WTC11 (cell line): ENCODE measurements around the gene SMARCD3. TPM values are rescaled to one million over a fixed set of nuclear protein-coding genes. Genes with fewer than 3 reads are reported as not detected.

ENCODE experiments used
- ATAC-seq: fragments of 200-7000 bp; cut with Tn5 transposase; 2 replicates; pipeline ENCODE4 v1.10.0; 2021; ENCODE audit warnings: mild to moderate bottlenecking, moderate library complexity
- CTCF ChIA-PET: fragments of 300-600 bp; sonication (Branson Sonifier 250); formaldehyde crosslinking; loops from one replicate; lab custom pipeline; 2021; ENCODE audit warnings: antibody characterized with exemption; lab: Charles Lee
- POLR2A ChIA-PET: fragments of 350-600 bp; sonication (Branson Sonifier 250); formaldehyde crosslinking; loops from one replicate; lab custom pipeline; 2021; ENCODE audit warnings: antibody characterized with exemption; lab: Charles Lee
- DNase-seq: peaks from one replicate; pipeline ENCODE4 v3.0.0; 2021; ENCODE audit warnings: low spot score
- H3K27ac Mint-ChIP-seq: 2 replicates; pipeline ENCODE4 v1.8.0; 2021; ENCODE audit warnings: mixed read lengths
- H3K27me3 Mint-ChIP-seq: 2 replicates; pipeline ENCODE4 v1.8.0; 2021; ENCODE audit warnings: low read depth, mild to moderate bottlenecking, moderate library complexity, mixed read lengths
- H3K36me3 Mint-ChIP-seq: 2 replicates; pipeline ENCODE4 v1.8.0; 2021; ENCODE audit warnings: mixed read lengths
- H3K4me1 Mint-ChIP-seq: 2 replicates; pipeline ENCODE4 v1.8.0; 2022; ENCODE audit warnings: mixed read lengths
- H3K4me3 Mint-ChIP-seq: 2 replicates; pipeline ENCODE4 v1.8.0; 2021; ENCODE audit warnings: mild to moderate bottlenecking, moderate library complexity, mixed read lengths
- H3K9me3 Mint-ChIP-seq: 2 replicates; pipeline ENCODE4 v1.8.0; 2021; ENCODE audit warnings: mixed read lengths
- ATF6 ChIP-seq: sonication (generic); formaldehyde crosslinking; IDR thresholded peaks from 2 replicates; pipeline ENCODE4 v1.8.1; 2023; ENCODE audit warnings: mild to moderate bottlenecking, missing genetic modification reagents
- CBFB ChIP-seq: sonication (generic); formaldehyde crosslinking; IDR thresholded peaks from 2 replicates; pipeline ENCODE4 v1.8.1; 2022; ENCODE audit warnings: mild to moderate bottlenecking, low read depth, missing genetic modification reagents
- CREB1 ChIP-seq: sonication (generic); formaldehyde crosslinking; IDR thresholded peaks from 2 replicates; pipeline ENCODE4 v1.8.0; 2023; ENCODE audit warnings: mild to moderate bottlenecking, missing genetic modification reagents
- ELF4 ChIP-seq: sonication (generic); formaldehyde crosslinking; IDR thresholded peaks from 2 replicates; pipeline ENCODE4 v1.8.1; 2022; ENCODE audit warnings: low read depth, mild to moderate bottlenecking, moderate library complexity, missing genetic modification reagents
- FOXK1 ChIP-seq: sonication (generic); formaldehyde crosslinking; IDR thresholded peaks from 2 replicates; pipeline ENCODE4 v1.8.0; 2022; ENCODE audit warnings: mild to moderate bottlenecking, moderate library complexity, missing genetic modification reagents
- GABPB1 ChIP-seq: sonication (generic); formaldehyde crosslinking; IDR thresholded peaks from 2 replicates; pipeline ENCODE4 v1.8.1; 2023; ENCODE audit warnings: mild to moderate bottlenecking, missing genetic modification reagents
- GTF2I ChIP-seq: fragments of 250-450 bp; sonication (Bioruptor Pico); conservative IDR thresholded peaks from 2 replicates; pipeline ENCODE4 v1.4.0; 2021; ENCODE audit warnings: mild to moderate bottlenecking
- NFATC4 ChIP-seq: fragments of 250-450 bp; sonication (Bioruptor Pico); IDR thresholded peaks from 2 replicates; pipeline ENCODE4 v1.9.0; 2021; ENCODE audit warnings: mild to moderate bottlenecking
- OVOL2 ChIP-seq: fragments of 250-450 bp; sonication (Bioruptor Pico); IDR thresholded peaks from 2 replicates; pipeline ENCODE4 v1.9.0; 2021; ENCODE audit warnings: mild to moderate bottlenecking, borderline replicate concordance
- SMAD3 ChIP-seq: sonication (generic); formaldehyde crosslinking; IDR thresholded peaks from 2 replicates; pipeline ENCODE4 v1.8.0; 2022; ENCODE audit warnings: missing genetic modification reagents, mild to moderate bottlenecking, borderline replicate concordance
- SMAD4 ChIP-seq: sonication (generic); formaldehyde crosslinking; IDR thresholded peaks from 2 replicates; pipeline ENCODE4 v1.8.0; 2022; ENCODE audit warnings: mild to moderate bottlenecking, missing genetic modification reagents
- SP1 ChIP-seq: sonication (generic); formaldehyde crosslinking; conservative IDR thresholded peaks from 2 replicates; pipeline ENCODE4 v1.8.1; 2022; ENCODE audit warnings: missing genetic modification reagents
- TEAD4 ChIP-seq: sonication (generic); formaldehyde crosslinking; IDR thresholded peaks from 2 replicates; pipeline ENCODE4 v1.8.0; 2022; ENCODE audit warnings: mild to moderate bottlenecking, missing genetic modification reagents
- ZBTB21 ChIP-seq: sonication (generic); formaldehyde crosslinking; IDR thresholded peaks from 2 replicates; pipeline ENCODE4 v1.8.1; 2023; ENCODE audit warnings: mild to moderate bottlenecking, missing genetic modification reagents, borderline replicate concordance
- ZNF416 ChIP-seq: fragments of 250-450 bp; sonication (Bioruptor Pico); IDR thresholded peaks from 2 replicates; pipeline ENCODE4 v1.9.0; 2021; ENCODE audit warnings: mild to moderate bottlenecking, inconsistent platforms
- total RNA-seq: library from RNA; stranded (reverse); gene quantifications from 3 replicates; pipeline ENCODE4 v1.2.3, GENCODE V29; 2021
- TF ChIP-seq, protein P1 (sequence below): sonication (generic); formaldehyde crosslinking; IDR thresholded peaks from 2 replicates; pipeline ENCODE4 v1.8.1; 2022; ENCODE audit warnings: missing genetic modification reagents, borderline replicate concordance
- TF ChIP-seq, protein P2 (sequence below): sonication (generic); formaldehyde crosslinking; IDR thresholded peaks from 2 replicates; pipeline ENCODE4 v1.8.1; 2023; ENCODE audit warnings: mild to moderate bottlenecking, missing genetic modification reagents
- TF ChIP-seq, protein P3 (sequence below): fragments of 250-450 bp; sonication (Bioruptor Pico); IDR thresholded peaks from 2 replicates; pipeline ENCODE4 v1.9.0; 2021; ENCODE audit warnings: mild to moderate bottlenecking
- TF ChIP-seq, protein P4 (sequence below): sonication (generic); formaldehyde crosslinking; IDR thresholded peaks from 2 replicates; pipeline ENCODE4 v1.8.1; 2023; ENCODE audit warnings: mild to moderate bottlenecking, moderate library complexity, missing genetic modification reagents

SMARCD3 gene
- total RNA-seq, 1 experiment from 2014 or later, result 5.9 TPM

- H3K4me1 Mint-ChIP-seq, result peaks cover 12% of the 10 kb centered on the region
- ChIA-PET POLR2A (no interaction called here), CTCF (interaction anchor here (2.4 kb wide), 1 partner anchor 36 kb away, joined by 7 read pairs; no protein-coding TSS in a partner anchor)
- no peak overlapping the region for H3K4me3 Mint-ChIP-seq
- peaks cover 2% of the 10 kb centered on the region for H3K27me3 Mint-ChIP-seq
- no peak for DNase-seq
- TF ChIP-seq ZBTB21 (no peak), CREB1 (no peak), FOXK1 (no peak), SMAD3 (CRISPR knock-in tag) (no peak), TEAD4 (no peak), GTF2I (CRISPR knock-in tag) (no peak), ELF4 (CRISPR knock-in tag) (no peak), SP1 (CRISPR knock-in tag) (no peak), ZNF416 (no peak), SMAD4 (CRISPR knock-in tag) (no peak), ATF6 (no peak), CBFB (no peak)
- TF ChIP-seq, protein P1, sequence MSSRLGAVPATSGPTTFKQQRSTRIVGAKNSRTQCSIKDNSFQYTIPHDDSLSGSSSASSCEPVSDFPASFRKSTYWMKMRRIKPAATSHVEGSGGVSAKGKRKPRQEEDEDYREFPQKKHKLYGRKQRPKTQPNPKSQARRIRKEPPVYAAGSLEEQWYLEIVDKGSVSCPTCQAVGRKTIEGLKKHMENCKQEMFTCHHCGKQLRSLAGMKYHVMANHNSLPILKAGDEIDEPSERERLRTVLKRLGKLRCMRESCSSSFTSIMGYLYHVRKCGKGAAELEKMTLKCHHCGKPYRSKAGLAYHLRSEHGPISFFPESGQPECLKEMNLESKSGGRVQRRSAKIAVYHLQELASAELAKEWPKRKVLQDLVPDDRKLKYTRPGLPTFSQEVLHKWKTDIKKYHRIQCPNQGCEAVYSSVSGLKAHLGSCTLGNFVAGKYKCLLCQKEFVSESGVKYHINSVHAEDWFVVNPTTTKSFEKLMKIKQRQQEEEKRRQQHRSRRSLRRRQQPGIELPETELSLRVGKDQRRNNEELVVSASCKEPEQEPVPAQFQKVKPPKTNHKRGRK, result no peak
- H3K36me3 Mint-ChIP-seq, result peaks cover 5% of the 10 kb centered on the region
- ATAC-seq, result no peak
- no peak overlapping the region for H3K27ac Mint-ChIP-seq
- no peaks in the 10 kb centered on the region for H3K9me3 Mint-ChIP-seq
Measured at GRCh38 chr7:151208253-151208862, 40.1 kb downstream of the SMARCD3 start.

GRCh38 chr7:151207804-151208203 is 40.7 kb downstream of the SMARCD3 start:
- DNase-seq, result no peak
- H3K9me3 Mint-ChIP-seq, result no peaks in the 10 kb centered on the region
- CTCF ChIA-PET, result interaction anchor here (2.4 kb wide), 1 partner anchor 37 kb away, joined by 7 read pairs; no protein-coding TSS in a partner anchor

More at GRCh38 chr7:151207804-151208203, 40.7 kb downstream of the SMARCD3 start:
- no peaks in the 10 kb centered on the region for H3K36me3 Mint-ChIP-seq
- no peak for ATAC-seq
- peaks cover 6% of the 10 kb centered on the region for H3K27me3 Mint-ChIP-seq
- POLR2A ChIA-PET, result no interaction called here
- H3K4me3 Mint-ChIP-seq, result no peak overlapping the region
- peaks cover 12% of the 10 kb centered on the region for H3K4me1 Mint-ChIP-seq
- no peak overlapping the region for H3K27ac Mint-ChIP-seq
- TF ChIP-seq NFATC4 (no peak), GABPB1 (no peak), CREB1 (no peak), OVOL2 (no peak)
- TF ChIP-seq, protein P2, sequence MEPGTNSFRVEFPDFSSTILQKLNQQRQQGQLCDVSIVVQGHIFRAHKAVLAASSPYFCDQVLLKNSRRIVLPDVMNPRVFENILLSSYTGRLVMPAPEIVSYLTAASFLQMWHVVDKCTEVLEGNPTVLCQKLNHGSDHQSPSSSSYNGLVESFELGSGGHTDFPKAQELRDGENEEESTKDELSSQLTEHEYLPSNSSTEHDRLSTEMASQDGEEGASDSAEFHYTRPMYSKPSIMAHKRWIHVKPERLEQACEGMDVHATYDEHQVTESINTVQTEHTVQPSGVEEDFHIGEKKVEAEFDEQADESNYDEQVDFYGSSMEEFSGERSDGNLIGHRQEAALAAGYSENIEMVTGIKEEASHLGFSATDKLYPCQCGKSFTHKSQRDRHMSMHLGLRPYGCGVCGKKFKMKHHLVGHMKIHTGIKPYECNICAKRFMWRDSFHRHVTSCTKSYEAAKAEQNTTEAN (CRISPR knock-in tag), result no peak
- TF ChIP-seq, protein P1, result no peak
- TF ChIP-seq, protein P3, sequence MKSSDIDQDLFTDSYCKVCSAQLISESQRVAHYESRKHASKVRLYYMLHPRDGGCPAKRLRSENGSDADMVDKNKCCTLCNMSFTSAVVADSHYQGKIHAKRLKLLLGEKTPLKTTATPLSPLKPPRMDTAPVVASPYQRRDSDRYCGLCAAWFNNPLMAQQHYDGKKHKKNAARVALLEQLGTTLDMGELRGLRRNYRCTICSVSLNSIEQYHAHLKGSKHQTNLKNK, result no peak
- TF ChIP-seq, protein P4, sequence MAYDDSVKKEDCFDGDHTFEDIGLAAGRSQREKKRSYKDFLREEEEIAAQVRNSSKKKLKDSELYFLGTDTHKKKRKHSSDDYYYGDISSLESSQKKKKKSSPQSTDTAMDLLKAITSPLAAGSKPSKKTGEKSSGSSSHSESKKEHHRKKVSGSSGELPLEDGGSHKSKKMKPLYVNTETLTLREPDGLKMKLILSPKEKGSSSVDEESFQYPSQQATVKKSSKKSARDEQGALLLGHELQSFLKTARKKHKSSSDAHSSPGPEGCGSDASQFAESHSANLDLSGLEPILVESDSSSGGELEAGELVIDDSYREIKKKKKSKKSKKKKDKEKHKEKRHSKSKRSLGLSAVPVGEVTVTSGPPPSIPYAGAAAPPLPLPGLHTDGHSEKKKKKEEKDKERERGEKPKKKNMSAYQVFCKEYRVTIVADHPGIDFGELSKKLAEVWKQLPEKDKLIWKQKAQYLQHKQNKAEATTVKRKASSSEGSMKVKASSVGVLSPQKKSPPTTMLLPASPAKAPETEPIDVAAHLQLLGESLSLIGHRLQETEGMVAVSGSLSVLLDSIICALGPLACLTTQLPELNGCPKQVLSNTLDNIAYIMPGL (CRISPR knock-in tag), result no peak
